ENCODE data around the gene SLC12A8. TPM values are rescaled to one million over a fixed set of nuclear protein-coding genes. Genes with fewer than 3 reads are reported as not detected.

SLC12A8 gene
- total and polyA plus RNA-seq, 2 of the 13 experiments (the other 11 are each of a cell fraction or from before 2014, with no cell fraction given): 0.44 to 0.71 TPM

- TF ChIP-seq RAD51 (IDR thresholded peaks at IDR 0.05; ENCODE audit: borderline replicate concordance): no peak
Measured at GRCh38 chr3:125185805-125186204, 26.7 kb downstream of the SLC12A8 start (continued).

DNA sequence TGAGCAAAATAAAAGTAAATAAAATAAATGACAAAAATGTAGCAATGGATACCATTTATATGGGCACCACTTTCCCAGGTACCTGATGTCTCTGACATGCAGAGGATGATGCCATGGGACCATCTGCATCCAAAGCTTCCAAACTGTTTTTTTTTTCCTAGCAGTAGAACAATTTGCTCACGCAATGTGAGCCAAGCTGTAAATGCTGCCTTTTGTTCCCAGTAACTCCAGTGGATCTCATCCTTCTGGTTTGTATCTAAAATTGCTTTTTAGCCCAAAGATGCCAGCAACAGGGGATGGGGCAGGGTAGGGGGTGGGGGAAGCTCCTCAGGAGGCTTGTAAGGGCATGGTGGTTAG is 32.7 kb downstream of the SLC12A8 start:
- WGBS (ENCODE audit: low lambda C conversion rate): 50% methylated on average over 1 of the region's 1 CpG
- Histone ChIP-seq H3K4me1 (ENCODE audit: insufficient read depth, low read length) (no peaks in the 10 kb centered on the region), H3K27ac (ENCODE audit: extremely low read length, insufficient read depth, low read length) (no peak overlapping the region), H3K4me3 (replicated peaks in 1 of 3; ENCODE audit: insufficient read depth in 1 of 3, low read depth in 2 of 3, low read length in 3 of 3) (no peak overlapping the region), H3K79me2 (ENCODE audit: insufficient read depth, low read length) (no peaks in the 10 kb centered on the region), H3K9me3 (ENCODE audit: low read length) (no peaks in the 10 kb centered on the region), H3K36me3 (replicated peaks in 1 of 2; ENCODE audit: control insufficient read depth in 1 of 2, insufficient read depth in 2 of 2, low read length in 2 of 2) (no peaks in the 10 kb centered on the region), H2AFZ (ENCODE audit: low read length) (no peak overlapping the region), H3K27me3 (ENCODE audit: control insufficient read depth in 1 of 2, insufficient read depth in 2 of 2, low read length in 2 of 2) (0 out of 5 replicates have a peak, but pooled peaks cover 0 to 3% of the 10 kb centered on the region in 2 experiments), H3K4me2 (ENCODE audit: low read depth, low read length) (no peak overlapping the region), H4K20me1 (ENCODE audit: insufficient read depth, low read length) (no peaks in the 10 kb centered on the region), H3K9ac (ENCODE audit: insufficient read depth, low read depth, low read length) (no peak overlapping the region)
- no peak for ATAC-seq
- DNase-seq (ENCODE audit: low spot score): no peak
- POLR2A ChIA-PET: no interaction called here
- TF ChIP-seq TP53 (CRISPR knock-in tag; conservative IDR thresholded peaks at IDR 0.05) (no peak), GTF3A (CRISPR knock-in tag; conservative IDR thresholded peaks at IDR 0.05) (no peak), POLR2G (IDR thresholded peaks at IDR 0.05; ENCODE audit: low read depth, low read length) (no peak), FOXA1 (IDR thresholded peaks at IDR 0.05) (no peak), FOXA1 (CRISPR knock-in tag; IDR thresholded peaks at IDR 0.05) (no peak), ZFX (CRISPR knock-in tag; IDR thresholded peaks at IDR 0.05; ENCODE audit: low read depth) (no peak), ZNF225 (CRISPR knock-in tag; IDR thresholded peaks at IDR 0.05) (no peak)
- in situ Hi-C loops (cut with HindIII; ENCODE audit: extremely low pct_ligation_motif_present, low pct_unique_long_range_greater_than_20kb): no loop called here
- intact Hi-C loops (cut with micrococcal nuclease; ENCODE audit: unreplicated experiment): no loop called here
- CTCF ChIA-PET (ENCODE audit: low intra/inter-chr PET ratio, low total read pairs): no interaction called here
- no TSS peak for BruUV-seq (replicated peaks)
- FAIRE-seq: no peak

- H3K9me3 ChIP-seq (ENCODE audit: low read length): no peaks in the 10 kb centered on the region
- ChIA-PET CTCF (ENCODE audit: low intra/inter-chr PET ratio, low total read pairs) (no interaction called here), POLR2A (no interaction called here)
- no peak for DNase-seq (ENCODE audit: low spot score)
- no peaks in the 10 kb centered on the region for H3K79me2 ChIP-seq (ENCODE audit: insufficient read depth, low read length)
- H3K27ac ChIP-seq (ENCODE audit: extremely low read length, insufficient read depth, low read length): no peak overlapping the region
- H3K4me2 ChIP-seq (ENCODE audit: low read depth, low read length): no peak overlapping the region
- H3K9ac ChIP-seq (ENCODE audit: insufficient read depth, low read depth, low read length): no peak overlapping the region
- in situ Hi-C loops (cut with HindIII; ENCODE audit: extremely low pct_ligation_motif_present, low pct_unique_long_range_greater_than_20kb) (no loop called here), intact Hi-C loops (cut with micrococcal nuclease; ENCODE audit: unreplicated experiment) (no loop called here)
- 0 out of 5 replicates have a peak, but pooled peaks cover 0 to 3% of the 10 kb centered on the region in 2 experiments for H3K27me3 ChIP-seq (ENCODE audit: control insufficient read depth in 1 of 2, insufficient read depth in 2 of 2, low read length in 2 of 2)
- H2AFZ ChIP-seq (ENCODE audit: low read length): no peak overlapping the region
- FAIRE-seq: no peak
- BruUV-seq (replicated peaks): no TSS peak
- TF ChIP-seq, protein P1, sequence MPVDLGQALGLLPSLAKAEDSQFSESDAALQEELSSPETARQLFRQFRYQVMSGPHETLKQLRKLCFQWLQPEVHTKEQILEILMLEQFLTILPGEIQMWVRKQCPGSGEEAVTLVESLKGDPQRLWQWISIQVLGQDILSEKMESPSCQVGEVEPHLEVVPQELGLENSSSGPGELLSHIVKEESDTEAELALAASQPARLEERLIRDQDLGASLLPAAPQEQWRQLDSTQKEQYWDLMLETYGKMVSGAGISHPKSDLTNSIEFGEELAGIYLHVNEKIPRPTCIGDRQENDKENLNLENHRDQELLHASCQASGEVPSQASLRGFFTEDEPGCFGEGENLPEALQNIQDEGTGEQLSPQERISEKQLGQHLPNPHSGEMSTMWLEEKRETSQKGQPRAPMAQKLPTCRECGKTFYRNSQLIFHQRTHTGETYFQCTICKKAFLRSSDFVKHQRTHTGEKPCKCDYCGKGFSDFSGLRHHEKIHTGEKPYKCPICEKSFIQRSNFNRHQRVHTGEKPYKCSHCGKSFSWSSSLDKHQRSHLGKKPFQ (CRISPR knock-in tag; IDR thresholded peaks at IDR 0.05; ENCODE audit: insufficient replicate concordance): no peak
- TF ChIP-seq TAF1 (CRISPR knock-in tag; IDR thresholded peaks at IDR 0.05) (no peak), GTF3A (CRISPR knock-in tag; conservative IDR thresholded peaks at IDR 0.05) (no peak), NPAS2 (CRISPR knock-in tag; IDR thresholded peaks at IDR 0.05; ENCODE audit: borderline replicate concordance) (no peak), NCOA1 (CRISPR knock-in tag; IDR thresholded peaks at IDR 0.05) (no peak), ZNF782 (CRISPR knock-in tag; IDR thresholded peaks at IDR 0.05; ENCODE audit: borderline replicate concordance) (no peak), ZNF484 (CRISPR knock-in tag; IDR thresholded peaks at IDR 0.05; ENCODE audit: borderline replicate concordance, low read depth) (no peak)
- no peaks in the 10 kb centered on the region for H4K20me1 ChIP-seq (ENCODE audit: insufficient read depth, low read length)
- no peak for ATAC-seq
- H3K4me1 ChIP-seq (ENCODE audit: insufficient read depth, low read length): no peaks in the 10 kb centered on the region
- no peaks in the 10 kb centered on the region for H3K36me3 ChIP-seq (replicated peaks in 1 of 2; ENCODE audit: control insufficient read depth in 1 of 2, insufficient read depth in 2 of 2, low read length in 2 of 2)
- WGBS (ENCODE audit: low lambda C conversion rate): 9% methylated on average over 3 of the region's 3 CpGs
- H3K4me3 ChIP-seq (replicated peaks in 1 of 3; ENCODE audit: insufficient read depth in 1 of 3, low read depth in 2 of 3, low read length in 3 of 3): no peak overlapping the region
Measured at GRCh38 chr3:125179143-125179883, 33.2 kb downstream of the SLC12A8 start.

Measured in HepG2 (cell line).